ENCODE measurements around the gene DLEU7.

DLEU7 gene

DNA sequence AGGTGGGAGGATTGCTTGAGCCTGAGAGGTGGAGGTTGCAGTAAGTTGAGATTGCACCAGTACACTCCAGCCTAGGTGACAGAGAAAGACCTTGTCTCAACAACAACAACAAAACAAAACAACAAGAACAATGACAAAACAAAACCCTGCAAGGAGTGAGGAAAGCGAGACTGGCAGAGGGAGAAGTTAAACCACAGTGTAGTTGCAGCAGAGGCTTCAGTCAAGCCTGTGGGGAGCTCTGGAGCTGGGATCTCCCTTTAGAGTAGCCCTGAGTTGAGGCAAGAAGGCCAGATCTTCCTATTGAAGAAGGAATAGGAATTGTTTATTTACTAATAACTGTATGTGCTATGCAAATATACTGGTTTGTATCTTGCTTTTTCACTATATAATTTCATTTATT lies 40.8 kb upstream of the DLEU7 start:
- H3K4me3 ChIP-seq (ENCODE audit: low read depth, low read length) = no peak overlapping the region
- TF ChIP-seq, protein P1, sequence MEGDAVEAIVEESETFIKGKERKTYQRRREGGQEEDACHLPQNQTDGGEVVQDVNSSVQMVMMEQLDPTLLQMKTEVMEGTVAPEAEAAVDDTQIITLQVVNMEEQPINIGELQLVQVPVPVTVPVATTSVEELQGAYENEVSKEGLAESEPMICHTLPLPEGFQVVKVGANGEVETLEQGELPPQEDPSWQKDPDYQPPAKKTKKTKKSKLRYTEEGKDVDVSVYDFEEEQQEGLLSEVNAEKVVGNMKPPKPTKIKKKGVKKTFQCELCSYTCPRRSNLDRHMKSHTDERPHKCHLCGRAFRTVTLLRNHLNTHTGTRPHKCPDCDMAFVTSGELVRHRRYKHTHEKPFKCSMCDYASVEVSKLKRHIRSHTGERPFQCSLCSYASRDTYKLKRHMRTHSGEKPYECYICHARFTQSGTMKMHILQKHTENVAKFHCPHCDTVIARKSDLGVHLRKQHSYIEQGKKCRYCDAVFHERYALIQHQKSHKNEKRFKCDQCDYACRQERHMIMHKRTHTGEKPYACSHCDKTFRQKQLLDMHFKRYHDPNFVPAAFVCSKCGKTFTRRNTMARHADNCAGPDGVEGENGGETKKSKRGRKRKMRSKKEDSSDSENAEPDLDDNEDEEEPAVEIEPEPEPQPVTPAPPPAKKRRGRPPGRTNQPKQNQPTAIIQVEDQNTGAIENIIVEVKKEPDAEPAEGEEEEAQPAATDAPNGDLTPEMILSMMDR (IDR thresholded peaks at IDR 0.05; ENCODE audit: low read depth, low read length, missing control alignments) = no peak
- no peak for DNase-seq (ENCODE audit: low read depth)

DNA sequence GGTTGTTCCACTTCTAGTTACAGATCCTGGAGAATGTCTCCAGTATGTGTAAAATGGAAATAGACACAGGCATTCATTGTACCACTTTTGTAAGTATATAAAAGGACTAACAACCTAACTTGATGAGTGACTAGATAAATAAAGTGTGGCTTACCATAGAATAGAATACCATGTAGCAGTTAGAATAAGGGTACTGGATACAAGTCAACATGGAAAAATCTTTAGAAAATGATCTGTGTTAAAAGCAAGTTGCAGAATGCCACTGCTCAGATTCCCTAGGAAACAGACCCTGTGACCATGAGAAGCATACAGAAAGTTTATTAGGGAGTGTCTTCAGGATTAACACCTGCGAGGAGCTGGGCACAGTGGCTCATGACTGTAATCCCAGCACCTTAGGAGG lies 40.2 kb upstream of the DLEU7 start:
- TF ChIP-seq, protein P1 (IDR thresholded peaks at IDR 0.05; ENCODE audit: low read depth, low read length, missing control alignments) = no peak
- DNase-seq (ENCODE audit: low read depth) = no peak
- H3K4me3 ChIP-seq (ENCODE audit: low read depth, low read length) = no peak overlapping the region

DNA sequence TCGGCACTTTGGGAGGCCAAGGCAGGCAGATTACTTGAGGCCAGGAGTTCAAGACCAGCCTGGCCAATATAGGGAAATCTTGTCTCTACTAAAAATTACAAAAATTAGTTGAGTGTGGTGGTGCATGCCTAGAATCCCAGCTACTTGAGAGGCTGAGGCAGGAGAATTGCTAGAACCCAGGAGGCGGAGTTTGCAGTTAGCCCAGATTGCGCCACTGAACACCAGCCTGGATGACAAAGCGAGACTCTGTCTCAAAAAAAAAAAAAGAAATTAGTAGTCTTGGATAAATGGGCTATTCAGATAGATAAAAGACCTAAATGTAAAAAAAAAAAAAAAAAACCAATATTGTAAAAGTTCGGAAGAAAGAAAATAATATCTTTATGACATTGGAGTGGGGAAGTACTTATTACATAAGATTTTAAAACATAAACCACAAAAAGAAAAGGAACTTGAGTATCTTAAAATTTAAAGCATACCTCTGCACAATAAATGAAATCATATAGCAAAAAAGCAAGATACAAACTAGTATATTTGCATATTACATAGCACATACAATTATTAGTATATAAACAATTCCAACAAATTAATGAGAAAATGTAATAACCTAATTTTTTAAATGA lies 39.4 kb upstream of the DLEU7 start:
- TF ChIP-seq, protein P1 (IDR thresholded peaks at IDR 0.05; ENCODE audit: low read depth, low read length, missing control alignments) = no peak
- no peak overlapping the region for H3K4me3 ChIP-seq (ENCODE audit: low read depth, low read length)
- DNase-seq (ENCODE audit: low read depth) = no peak

DNA sequence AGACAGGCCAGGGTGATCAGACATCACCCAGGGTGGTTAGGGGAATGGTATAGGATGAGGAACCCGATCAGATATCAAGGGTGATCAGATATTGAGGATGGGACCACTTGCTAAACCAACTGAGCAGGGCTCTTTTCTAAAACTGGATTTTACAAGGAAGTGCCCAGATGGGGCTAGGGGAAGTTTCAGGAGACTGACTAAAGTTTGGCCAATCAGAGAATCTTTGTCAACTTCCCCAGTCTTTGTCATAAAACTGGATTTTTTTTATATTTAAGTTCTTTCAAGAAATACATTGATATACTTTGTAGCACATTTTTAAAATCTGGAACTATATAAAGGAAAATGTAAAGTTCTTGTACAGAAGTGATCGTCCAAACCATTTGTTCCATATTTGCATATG lies 30.5 kb upstream of the DLEU7 start:
- no peak for DNase-seq (ENCODE audit: low read depth)
- no peak overlapping the region for H3K4me3 ChIP-seq (ENCODE audit: low read depth, low read length)
- TF ChIP-seq, protein P1 (IDR thresholded peaks at IDR 0.05; ENCODE audit: low read depth, low read length, missing control alignments) = no peak

DNA sequence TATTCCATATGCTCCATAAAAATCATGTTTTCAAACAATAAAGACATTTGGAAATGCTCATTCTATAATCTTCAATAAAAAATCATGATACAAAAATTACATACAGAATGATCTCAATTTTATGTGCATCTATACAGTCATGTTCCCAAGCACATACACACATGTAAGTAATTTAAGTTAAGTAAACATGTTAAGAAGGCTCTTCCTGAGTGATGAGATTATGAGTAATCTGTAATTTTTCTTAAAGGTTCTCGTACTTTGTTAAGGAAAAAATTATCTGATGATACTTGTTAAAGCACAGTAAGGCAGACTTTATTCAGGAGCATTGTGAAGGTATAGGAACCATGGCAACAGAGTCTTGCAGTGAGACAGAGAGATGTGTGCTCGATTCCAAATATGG lies 30.0 kb upstream of the DLEU7 start:
- no peak for DNase-seq (ENCODE audit: low read depth)
- TF ChIP-seq, protein P1 (IDR thresholded peaks at IDR 0.05; ENCODE audit: low read depth, low read length, missing control alignments) = no peak

DNA sequence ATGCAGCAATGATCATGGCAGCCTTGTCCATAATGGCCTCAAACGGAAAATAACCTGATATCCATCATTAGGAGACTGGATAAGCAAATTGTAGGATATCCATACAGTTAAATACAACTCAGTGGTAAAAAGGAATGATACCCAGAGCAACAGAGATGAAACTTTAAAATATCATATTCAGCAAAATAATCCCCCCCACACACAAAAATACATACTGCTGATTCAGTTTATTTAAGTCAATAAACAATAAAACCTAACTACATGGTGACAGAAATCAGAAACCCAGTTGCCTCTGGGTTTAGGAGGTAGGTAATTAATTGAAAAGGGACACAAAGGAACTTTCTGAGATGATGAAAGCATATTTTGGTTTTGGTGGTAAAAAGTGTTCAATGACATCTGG lies 27.9 kb upstream of the DLEU7 start:
- no peak overlapping the region for H3K4me3 ChIP-seq (ENCODE audit: low read depth, low read length)
- no peak for DNase-seq (ENCODE audit: low read depth)
- TF ChIP-seq, protein P1 (IDR thresholded peaks at IDR 0.05; ENCODE audit: low read depth, low read length, missing control alignments) = no peak

More for the DNA sequence above, 30.0 kb upstream of the DLEU7 start:
- H3K4me3 ChIP-seq (ENCODE audit: low read depth, low read length) = no peak overlapping the region

DNA sequence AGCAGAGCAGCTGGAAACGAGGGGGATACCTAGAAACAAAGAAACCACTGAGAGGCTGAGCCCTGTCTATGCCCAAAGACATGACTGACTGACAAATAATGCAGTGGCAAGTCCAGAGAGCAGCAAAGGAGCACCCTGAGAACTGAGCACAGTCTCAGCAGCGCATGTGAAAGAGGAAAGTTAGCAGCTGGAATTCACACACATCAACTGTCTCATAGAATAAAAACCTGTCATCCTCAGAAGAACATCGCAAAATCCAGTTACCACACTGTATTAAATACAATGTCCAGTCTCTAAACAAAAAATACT lies 24.1 kb upstream of the DLEU7 start:
- TF ChIP-seq, protein P1 (IDR thresholded peaks at IDR 0.05; ENCODE audit: low read depth, low read length, missing control alignments) = no peak
- no peak for DNase-seq (ENCODE audit: low read depth)
- H3K4me3 ChIP-seq (ENCODE audit: low read depth, low read length) = no peak overlapping the region
